Amniotic stem cell (primary cell): ENCODE measurements around the gene IQSEC3.
"Not testable (repeated sequence)": the region's sequence is repeated elsewhere in the genome, so short reads cannot be mapped to it uniquely, and the experiment has no call there.

Source experiments
- DNase-seq: peaks from one replicate; lab custom pipeline; 2025; lab: John Stamatoyannopoulos, UW

IQSEC3 gene

GRCh38 chr12:66428-66781 lies at the start of gene IQSEC3:
TSS of gene IQSEC3 (plus strand) at chr12:66767. CDS start at chr12:66883, 116 bp downstream.
- not testable (repeated sequence) for DNase-seq

GRCh38 chr12:17370-18340 lies 48.9 kb upstream of the IQSEC3 start:
- not testable (repeated sequence) for DNase-seq

GRCh38 chr12:18821-19567 lies 47.6 kb upstream of the IQSEC3 start:
- not testable (repeated sequence) for DNase-seq

GRCh38 chr12:19906-20305 lies 46.7 kb upstream of the IQSEC3 start:
- DNase-seq = not testable (repeated sequence)

GRCh38 chr12:20757-21156 lies 45.8 kb upstream of the IQSEC3 start:
- no peak for DNase-seq

GRCh38 chr12:21301-22189 lies 45.0 kb upstream of the IQSEC3 start:
- DNase-seq = no peak

GRCh38 chr12:22190-22529 lies 44.4 kb upstream of the IQSEC3 start:
- DNase-seq = no peak

GRCh38 chr12:22530-23201 lies 43.9 kb upstream of the IQSEC3 start:
- DNase-seq = no peak

- not testable (repeated sequence) for DNase-seq
Measured at GRCh38 chr12:27904-28303, 38.7 kb upstream of the IQSEC3 start.

GRCh38 chr12:38775-39174 lies 27.8 kb upstream of the IQSEC3 start:
- not testable (repeated sequence) for DNase-seq

GRCh38 chr12:39555-40265 lies 26.9 kb upstream of the IQSEC3 start:
- not testable (repeated sequence) for DNase-seq

- DNase-seq = not testable (repeated sequence)
Measured at GRCh38 chr12:44352-44751, 22.2 kb upstream of the IQSEC3 start.

GRCh38 chr12:45235-45990 lies 21.2 kb upstream of the IQSEC3 start:
- DNase-seq = not testable (repeated sequence)

- not testable (repeated sequence) for DNase-seq
Measured at GRCh38 chr12:45991-46358, 20.6 kb upstream of the IQSEC3 start.

- not testable (repeated sequence) for DNase-seq
Measured at GRCh38 chr12:46542-46941, 20.0 kb upstream of the IQSEC3 start.

GRCh38 chr12:47699-48226 lies 18.8 kb upstream of the IQSEC3 start:
- DNase-seq = not testable (repeated sequence)

- not testable (repeated sequence) for DNase-seq
Measured at GRCh38 chr12:49149-49548, 17.4 kb upstream of the IQSEC3 start.

- DNase-seq = not testable (repeated sequence)
Measured at GRCh38 chr12:51087-51486, 15.5 kb upstream of the IQSEC3 start.

GRCh38 chr12:51962-52361 lies 14.6 kb upstream of the IQSEC3 start:
- DNase-seq = not testable (repeated sequence)
